HFFc6 (cell line): ENCODE results near the gene RENBP. TPM values are rescaled to one million over a fixed set of nuclear protein-coding genes. Genes with fewer than 3 reads are reported as not detected.

Experiments
- DNase-seq: peaks from one replicate; pipeline ENCODE4 v3.0.0-alpha.2; 2018
- H3K27ac Mint-ChIP-seq: 2 replicates; pipeline ENCODE4 v1.8.0; 2020; ENCODE audit warnings: mild to moderate bottlenecking, mixed read lengths
- H3K27me3 Mint-ChIP-seq: 2 replicates; pipeline ENCODE4 v1.8.0; 2021; ENCODE audit warnings: mild to moderate bottlenecking, moderate library complexity, mixed read lengths; ENCODE audit not compliant: insufficient read depth
- H3K36me3 Mint-ChIP-seq: 2 replicates; pipeline ENCODE4 v1.8.0; 2021; ENCODE audit warnings: low read depth, mixed read lengths
- H3K4me1 Mint-ChIP-seq: 2 replicates; pipeline ENCODE4 v1.8.0; 2020; ENCODE audit warnings: low read depth, mixed read lengths
- H3K4me3 Mint-ChIP-seq: 2 replicates; pipeline ENCODE4 v1.8.0; 2020; ENCODE audit warnings: mild to moderate bottlenecking, moderate library complexity, mixed read lengths
- H3K9me3 Mint-ChIP-seq: 2 replicates; pipeline ENCODE4 v1.8.0; 2020; ENCODE audit warnings: mild to moderate bottlenecking, mixed read lengths
- CTCF ChIP-seq: fragments of 200-600 bp; sonication (generic); IDR thresholded peaks from 2 replicates; pipeline ENCODE4 v1.5.0; 2021; ENCODE audit warnings: antibody characterized with exemption, mild to moderate bottlenecking
- total RNA-seq, 6 experiments: library from RNA; stranded (reverse); fragmentation: NEBNext Ultra II Directional; extraction: Animal tissue kit (Norgen Biotek cat#: 25700); gene quantifications; 2 replicates in 1 of 6; 3 replicates in 5 of 6; pipeline ENCODE4 v1.2.3, GENCODE V29; 2021

The RENBP gene
- total RNA-seq, 6 experiments from 2014 or later: 0.23 to 0.75 (median 0.40) TPM; not detected in 2

DNA sequence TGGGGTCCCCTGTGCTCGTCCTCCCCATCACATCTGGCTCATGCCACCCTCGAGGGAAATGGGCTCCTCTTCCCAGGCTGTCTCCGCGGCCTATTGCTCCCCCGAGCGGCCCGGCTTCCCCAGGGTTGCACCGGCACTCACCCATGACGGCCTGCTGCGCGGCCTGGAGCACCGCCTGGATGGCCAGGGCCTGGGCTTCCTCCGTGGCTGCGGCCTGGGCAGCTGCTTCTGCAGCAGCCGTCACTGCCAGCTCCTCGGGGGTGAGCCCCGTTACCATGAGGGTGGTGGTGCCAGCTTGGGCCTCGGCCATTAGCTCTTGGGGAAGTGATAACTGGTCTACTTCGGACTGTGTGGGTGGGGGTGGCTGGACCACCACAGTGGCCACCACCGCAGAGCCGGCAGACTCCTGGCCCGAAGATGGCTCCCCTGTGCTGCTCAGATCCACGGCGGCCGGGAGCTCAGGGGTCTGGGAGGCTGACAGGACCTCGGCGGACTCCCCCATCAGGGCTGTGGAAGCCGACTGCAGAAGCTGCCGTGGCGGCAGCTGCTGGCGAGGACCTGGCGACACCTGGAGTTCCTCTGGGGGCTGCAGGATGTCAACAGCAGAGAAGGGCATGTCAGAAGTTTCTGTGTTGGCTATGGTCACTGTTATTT is 8.1 kb upstream of the RENBP start:
- no peak overlapping the region for H3K4me3 Mint-ChIP-seq
- H3K27ac Mint-ChIP-seq: no peak overlapping the region
- DNase-seq: no peak
- H3K9me3 Mint-ChIP-seq: no peaks in the 10 kb centered on the region
- TF ChIP-seq CTCF: no peak
- H3K36me3 Mint-ChIP-seq: peaks cover 2% of the 10 kb centered on the region
- H3K27me3 Mint-ChIP-seq: peaks cover 6% of the 10 kb centered on the region
- H3K4me1 Mint-ChIP-seq: 0 out of 2 replicates have a peak, but pooled peaks cover 2% of the 10 kb centered on the region

- Mint-ChIP-seq H3K36me3 (peaks cover 5% of the 10 kb centered on the region), H3K9me3 (no peaks in the 10 kb centered on the region), H3K27ac (no peak overlapping the region), H3K4me3 (no peak overlapping the region), H3K4me1 (0 out of 2 replicates have a peak, but pooled peaks cover 5% of the 10 kb centered on the region), H3K27me3 (peaks cover 6% of the 10 kb centered on the region)
- DNase-seq: no peak
- no peak for TF ChIP-seq CTCF
Observed at GRCh38 chrX:153951683-153952372, 7.4 kb upstream of the RENBP start.

- no peak overlapping the region for H3K4me3 Mint-ChIP-seq
Observed at GRCh38 chrX:153950127-153950526, 5.7 kb upstream of the RENBP start.

GRCh38 chrX:153948847-153949805 is 4.7 kb upstream of the RENBP start:
- Mint-ChIP-seq H3K4me3 (no peak overlapping the region), H3K27ac (no peak overlapping the region), H3K27me3 (peaks cover 2% of the 10 kb centered on the region), H3K4me1 (0 out of 2 replicates have a peak, but pooled peaks cover 5% of the 10 kb centered on the region), H3K9me3 (no peaks in the 10 kb centered on the region), H3K36me3 (peaks cover 5% of the 10 kb centered on the region)
- DNase-seq: no peak
- no peak for TF ChIP-seq CTCF

More at GRCh38 chrX:153950127-153950526, 5.7 kb upstream of the RENBP start:
- 0 out of 2 replicates have a peak, but pooled peaks cover 5% of the 10 kb centered on the region for H3K4me1 Mint-ChIP-seq
- H3K27ac Mint-ChIP-seq: no peak overlapping the region
- H3K9me3 Mint-ChIP-seq: no peaks in the 10 kb centered on the region
- TF ChIP-seq CTCF: no peak
- H3K27me3 Mint-ChIP-seq: peaks cover 6% of the 10 kb centered on the region
- no peak for DNase-seq
- H3K36me3 Mint-ChIP-seq: peaks cover 5% of the 10 kb centered on the region

GRCh38 chrX:153948002-153948466 is 3.6 kb upstream of the RENBP start:
- no peak overlapping the region for H3K27ac Mint-ChIP-seq
- H3K36me3 Mint-ChIP-seq: peaks cover 5% of the 10 kb centered on the region
- no peaks in the 10 kb centered on the region for H3K9me3 Mint-ChIP-seq
- 0 out of 2 replicates have a peak, but pooled peaks cover 5% of the 10 kb centered on the region for H3K4me1 Mint-ChIP-seq
- H3K27me3 Mint-ChIP-seq: no peaks in the 10 kb centered on the region; the same call in 1 of the 2 replicates
- no peak for DNase-seq
- no peak overlapping the region for H3K4me3 Mint-ChIP-seq
- TF ChIP-seq CTCF: no peak
